22Rv1 (cell line): ENCODE data around the gene CUL7.
"Not testable (repeated sequence)": the region's sequence is repeated elsewhere in the genome, so short reads cannot be mapped to it uniquely, and the experiment has no call there.

ENCODE experiments used
- H3K27ac ChIP-seq: fragments of 450-650 bp; 2 replicates; pipeline ENCODE4 v1.5.1; 2017
- ZFX ChIP-seq: fragments of 450-650 bp; IDR thresholded peaks from 2 replicates; pipeline ENCODE4 v1.6.1; 2017; ENCODE audit warnings: antibody characterized with exemption, borderline replicate concordance
- TF ChIP-seq, protein P1 (sequence below): fragments of 450-650 bp; IDR thresholded peaks from 2 replicates; pipeline ENCODE4 v1.5.1; 2017; ENCODE audit warnings: mild to moderate bottlenecking

Gene CUL7

GRCh38 chr6:43043310-43043709 lies 10.3 kb downstream of the CUL7 start:
- H3K27ac ChIP-seq, result no peak overlapping the region
- TF ChIP-seq, protein P1, sequence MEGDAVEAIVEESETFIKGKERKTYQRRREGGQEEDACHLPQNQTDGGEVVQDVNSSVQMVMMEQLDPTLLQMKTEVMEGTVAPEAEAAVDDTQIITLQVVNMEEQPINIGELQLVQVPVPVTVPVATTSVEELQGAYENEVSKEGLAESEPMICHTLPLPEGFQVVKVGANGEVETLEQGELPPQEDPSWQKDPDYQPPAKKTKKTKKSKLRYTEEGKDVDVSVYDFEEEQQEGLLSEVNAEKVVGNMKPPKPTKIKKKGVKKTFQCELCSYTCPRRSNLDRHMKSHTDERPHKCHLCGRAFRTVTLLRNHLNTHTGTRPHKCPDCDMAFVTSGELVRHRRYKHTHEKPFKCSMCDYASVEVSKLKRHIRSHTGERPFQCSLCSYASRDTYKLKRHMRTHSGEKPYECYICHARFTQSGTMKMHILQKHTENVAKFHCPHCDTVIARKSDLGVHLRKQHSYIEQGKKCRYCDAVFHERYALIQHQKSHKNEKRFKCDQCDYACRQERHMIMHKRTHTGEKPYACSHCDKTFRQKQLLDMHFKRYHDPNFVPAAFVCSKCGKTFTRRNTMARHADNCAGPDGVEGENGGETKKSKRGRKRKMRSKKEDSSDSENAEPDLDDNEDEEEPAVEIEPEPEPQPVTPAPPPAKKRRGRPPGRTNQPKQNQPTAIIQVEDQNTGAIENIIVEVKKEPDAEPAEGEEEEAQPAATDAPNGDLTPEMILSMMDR, result no peak
- TF ChIP-seq ZFX, result no peak

DNA sequence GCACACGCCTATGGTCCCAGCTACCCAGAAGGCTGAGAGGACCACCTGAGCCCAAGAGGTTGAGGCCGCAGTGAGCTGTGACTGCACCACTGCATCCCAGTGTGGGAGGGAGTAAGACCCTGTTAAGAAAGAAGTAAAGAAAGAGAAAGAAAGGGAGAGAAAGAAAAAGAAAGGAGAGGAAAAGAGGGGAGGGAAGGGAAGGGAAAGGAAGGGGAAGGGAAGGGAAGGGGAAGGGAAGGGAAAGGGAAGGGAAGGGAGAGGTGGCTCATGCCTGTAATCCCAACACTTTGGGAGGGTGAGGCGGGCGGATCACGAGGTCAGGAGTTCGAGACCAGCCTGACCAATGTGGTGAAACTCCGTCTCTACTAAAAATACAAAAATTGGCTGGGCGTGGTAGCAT lies 12.2 kb downstream of the CUL7 start:
- H3K27ac ChIP-seq, result not testable (repeated sequence)

DNA sequence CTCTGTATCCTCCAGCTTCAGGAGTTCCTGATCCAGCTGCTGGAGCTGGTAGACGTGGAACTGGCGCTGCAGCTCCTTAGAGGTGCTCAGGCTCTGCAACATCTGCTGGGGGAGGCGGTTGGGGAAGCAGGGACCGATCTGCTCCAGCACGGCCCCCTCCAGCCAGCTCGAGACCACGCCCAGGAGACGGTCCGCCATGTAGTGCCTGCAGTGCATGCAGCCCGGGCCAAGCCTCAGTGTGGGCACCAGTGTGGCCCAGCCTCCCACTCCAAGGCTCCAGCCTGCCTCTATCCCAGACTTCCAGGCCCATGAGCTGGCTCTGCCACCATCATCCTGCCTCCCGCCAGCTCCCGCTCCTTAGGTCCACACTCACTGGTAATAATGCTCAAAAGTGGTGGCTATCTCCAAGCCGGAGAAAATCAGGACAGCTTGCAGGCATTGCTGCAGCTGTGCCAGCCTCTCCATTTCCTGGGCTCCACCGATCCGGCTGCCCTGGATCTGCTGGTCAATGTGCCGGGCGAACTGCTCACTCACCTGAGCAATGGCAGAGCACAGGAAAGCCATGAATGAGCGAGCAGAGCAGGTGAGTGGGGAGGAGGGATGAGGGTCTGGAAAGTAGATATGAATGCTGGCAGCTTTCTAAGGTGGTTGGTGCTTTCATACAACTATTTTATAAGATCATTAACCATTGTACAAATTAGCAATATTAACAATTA lies 13.0 kb downstream of the CUL7 start:
- no peak overlapping the region for H3K27ac ChIP-seq
- TF ChIP-seq ZFX, result no peak
- TF ChIP-seq, protein P1, result no peak

DNA sequence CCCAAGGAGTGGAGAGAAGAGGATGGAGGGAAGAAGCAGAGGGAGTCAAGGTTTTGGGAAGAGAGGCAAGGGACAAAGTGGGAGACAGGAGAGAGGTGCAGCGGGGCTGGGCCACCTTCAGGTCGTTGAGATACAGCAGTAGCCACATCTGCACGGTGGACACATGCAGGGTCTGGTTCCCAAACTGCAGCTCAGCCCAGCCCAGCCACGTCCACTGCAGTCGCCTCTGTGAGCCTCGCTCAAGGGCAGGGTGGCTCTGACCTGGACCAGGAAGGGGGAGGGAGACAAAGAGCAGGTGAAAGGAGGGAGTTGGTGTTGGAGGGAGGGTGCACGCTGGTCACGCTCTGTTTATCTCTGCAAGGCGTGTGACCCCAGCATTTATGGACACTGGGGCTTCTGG lies 14.9 kb downstream of the CUL7 start:
- no peak for TF ChIP-seq ZFX
- TF ChIP-seq, protein P1, result no peak
- no peak overlapping the region for H3K27ac ChIP-seq

GRCh38 chr6:43037706-43038105 lies 15.9 kb downstream of the CUL7 start:
- TF ChIP-seq ZFX, result no peak
- TF ChIP-seq, protein P1, result no peak
- H3K27ac ChIP-seq, result no peak overlapping the region

- H3K27ac ChIP-seq, result no peak overlapping the region
These were observed 16.5 kb downstream of the CUL7 start for GRCh38 chr6:43037197-43037596.

DNA sequence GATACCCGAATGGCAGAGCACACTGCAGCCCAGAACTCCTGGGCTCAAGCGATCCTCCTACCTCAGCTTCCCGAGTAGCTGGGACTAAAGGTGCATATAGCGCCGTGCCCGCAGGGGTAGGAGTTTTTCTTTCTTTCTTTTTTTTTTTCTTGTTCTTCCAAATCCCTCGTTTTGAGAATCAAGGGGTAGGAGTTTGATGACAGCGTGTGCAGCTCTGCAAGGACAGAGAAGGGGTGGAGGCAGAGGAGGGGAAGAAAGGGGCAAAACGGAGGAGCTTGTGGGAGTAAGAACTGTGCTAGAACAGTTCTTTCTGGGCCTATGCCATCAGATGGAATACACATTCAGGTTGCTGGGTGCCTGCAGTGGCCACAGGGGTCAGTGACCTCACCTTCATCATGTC lies 16.9 kb downstream of the CUL7 start:
- no peak for TF ChIP-seq ZFX
- TF ChIP-seq, protein P1, result no peak
- no peak overlapping the region for H3K27ac ChIP-seq

More at GRCh38 chr6:43037197-43037596, 16.5 kb downstream of the CUL7 start:
- TF ChIP-seq, protein P1, result no peak
- no peak for TF ChIP-seq ZFX
